ENCODE measurements around the gene PLVAP. TPM values are rescaled to one million over a fixed set of nuclear protein-coding genes. Genes with fewer than 3 reads are reported as not detected.
A peak's percentile ranks its signal among the peaks of the same experiment; 100 is the strongest.

The PLVAP gene
- total and polyA plus RNA-seq, 9 of the 15 experiments (the other 6 are each of a cell fraction or from before 2014, with no cell fraction given): 0.09 to 0.84 (median 0.51) TPM; not detected in 4

- peak in 1 of 2 experiments; percentile 35; a peak in 1 of 4 replicates for TF ChIP-seq ZNF318 (IDR thresholded peaks at IDR 0.05; ENCODE audit: borderline replicate concordance in 1 of 2, low read depth in 1 of 2)
- no peak for TF ChIP-seq HDGF (IDR thresholded peaks at IDR 0.05)
- TF ChIP-seq EHMT2 (IDR thresholded peaks at IDR 0.05): no peak
- peak; percentile 98 for TF ChIP-seq ADNP (tag; IDR thresholded peaks at IDR 0.05)
- peak; percentile 38 for TF ChIP-seq NEUROD1 (IDR thresholded peaks at IDR 0.05; ENCODE audit: borderline replicate concordance, low read depth, low read length, partially characterized antibody)
- TF ChIP-seq, protein P1, sequence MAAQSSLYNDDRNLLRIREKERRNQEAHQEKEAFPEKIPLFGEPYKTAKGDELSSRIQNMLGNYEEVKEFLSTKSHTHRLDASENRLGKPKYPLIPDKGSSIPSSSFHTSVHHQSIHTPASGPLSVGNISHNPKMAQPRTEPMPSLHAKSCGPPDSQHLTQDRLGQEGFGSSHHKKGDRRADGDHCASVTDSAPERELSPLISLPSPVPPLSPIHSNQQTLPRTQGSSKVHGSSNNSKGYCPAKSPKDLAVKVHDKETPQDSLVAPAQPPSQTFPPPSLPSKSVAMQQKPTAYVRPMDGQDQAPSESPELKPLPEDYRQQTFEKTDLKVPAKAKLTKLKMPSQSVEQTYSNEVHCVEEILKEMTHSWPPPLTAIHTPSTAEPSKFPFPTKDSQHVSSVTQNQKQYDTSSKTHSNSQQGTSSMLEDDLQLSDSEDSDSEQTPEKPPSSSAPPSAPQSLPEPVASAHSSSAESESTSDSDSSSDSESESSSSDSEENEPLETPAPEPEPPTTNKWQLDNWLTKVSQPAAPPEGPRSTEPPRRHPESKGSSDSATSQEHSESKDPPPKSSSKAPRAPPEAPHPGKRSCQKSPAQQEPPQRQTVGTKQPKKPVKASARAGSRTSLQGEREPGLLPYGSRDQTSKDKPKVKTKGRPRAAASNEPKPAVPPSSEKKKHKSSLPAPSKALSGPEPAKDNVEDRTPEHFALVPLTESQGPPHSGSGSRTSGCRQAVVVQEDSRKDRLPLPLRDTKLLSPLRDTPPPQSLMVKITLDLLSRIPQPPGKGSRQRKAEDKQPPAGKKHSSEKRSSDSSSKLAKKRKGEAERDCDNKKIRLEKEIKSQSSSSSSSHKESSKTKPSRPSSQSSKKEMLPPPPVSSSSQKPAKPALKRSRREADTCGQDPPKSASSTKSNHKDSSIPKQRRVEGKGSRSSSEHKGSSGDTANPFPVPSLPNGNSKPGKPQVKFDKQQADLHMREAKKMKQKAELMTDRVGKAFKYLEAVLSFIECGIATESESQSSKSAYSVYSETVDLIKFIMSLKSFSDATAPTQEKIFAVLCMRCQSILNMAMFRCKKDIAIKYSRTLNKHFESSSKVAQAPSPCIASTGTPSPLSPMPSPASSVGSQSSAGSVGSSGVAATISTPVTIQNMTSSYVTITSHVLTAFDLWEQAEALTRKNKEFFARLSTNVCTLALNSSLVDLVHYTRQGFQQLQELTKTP (IDR thresholded peaks at IDR 0.05; ENCODE audit: low read depth in 1 of 2, partially characterized antibody in 2 of 2): peak; percentile 44 to 85
- TF ChIP-seq, protein P2, sequence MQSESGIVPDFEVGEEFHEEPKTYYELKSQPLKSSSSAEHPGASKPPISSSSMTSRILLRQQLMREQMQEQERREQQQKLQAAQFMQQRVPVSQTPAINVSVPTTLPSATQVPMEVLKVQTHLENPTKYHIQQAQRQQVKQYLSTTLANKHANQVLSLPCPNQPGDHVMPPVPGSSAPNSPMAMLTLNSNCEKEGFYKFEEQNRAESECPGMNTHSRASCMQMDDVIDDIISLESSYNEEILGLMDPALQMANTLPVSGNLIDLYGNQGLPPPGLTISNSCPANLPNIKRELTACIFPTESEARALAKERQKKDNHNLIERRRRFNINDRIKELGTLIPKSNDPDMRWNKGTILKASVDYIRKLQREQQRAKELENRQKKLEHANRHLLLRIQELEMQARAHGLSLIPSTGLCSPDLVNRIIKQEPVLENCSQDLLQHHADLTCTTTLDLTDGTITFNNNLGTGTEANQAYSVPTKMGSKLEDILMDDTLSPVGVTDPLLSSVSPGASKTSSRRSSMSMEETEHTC (IDR thresholded peaks at IDR 0.05): peak; percentile 75
- TF ChIP-seq TAL1 (IDR thresholded peaks at IDR 0.05): no peak
- TF ChIP-seq CTCF (IDR thresholded peaks at IDR 0.05 in 2 of 3, conservative IDR thresholded peaks at IDR 0.05 in 1 of 3; ENCODE audit: insufficient read depth in 2 of 3, low read depth in 1 of 3, low read length in 3 of 3): 0 out of 6 replicates have a peak, but pooled peaks of 1 of the 3 experiments have one; percentile 0
Measured at GRCh38 chr19:17419621-17420474, 42.7 kb upstream of the PLVAP start, which contains the start of gene MVB12A (continued).

Measured in K562 (cell line).